Activated CD4-positive, alpha-beta T cell treated with anti-CD3 and anti-CD28 coated beads, Interleukin-2, amount 10 ng/mL, durations not matched to agents 7 days and 5 days (primary cell): Measurements from ENCODE around the gene LCORL. TPM values are rescaled to one million over a fixed set of nuclear protein-coding genes. Genes with fewer than 3 reads are reported as not detected.
A peak's percentile ranks its signal among the peaks of the same experiment; 100 is the strongest.
"Not testable (repeated sequence)": the region's sequence is repeated elsewhere in the genome, so short reads cannot be mapped to it uniquely, and the experiment has no call there.

Experiments
- CTCF ChIA-PET: fragments of 350-600 bp; sonication (Branson Sonifier 250); formaldehyde crosslinking; loops from one replicate; lab custom pipeline; 2021; ENCODE audit warnings: antibody characterized with exemption; lab: Charles Lee
- POLR2A ChIA-PET: fragments of 350-600 bp; sonication (Branson Sonifier 250); formaldehyde crosslinking; loops from one replicate; lab custom pipeline; 2021; ENCODE audit warnings: antibody characterized with exemption; lab: Charles Lee
- DNase-seq: peaks from one replicate; pipeline ENCODE4 v3.0.0-alpha.2; 2020
- H3K27ac Mint-ChIP-seq: one replicate; pipeline ENCODE4 v1.8.0; 2021; ENCODE audit warnings: mild to moderate bottlenecking, moderate library complexity, mixed read lengths
- H3K27me3 Mint-ChIP-seq: one replicate; pipeline ENCODE4 v1.8.0; 2021; ENCODE audit warnings: mixed read lengths
- H3K36me3 Mint-ChIP-seq: one replicate; pipeline ENCODE4 v1.8.0; 2021; ENCODE audit warnings: low read depth, mixed read lengths
- H3K4me1 Mint-ChIP-seq: one replicate; pipeline ENCODE4 v1.8.0; 2021; ENCODE audit warnings: mixed read lengths
- H3K4me3 Mint-ChIP-seq: one replicate; pipeline ENCODE4 v1.8.0; 2021; ENCODE audit warnings: mild to moderate bottlenecking, moderate library complexity, mixed read lengths
- H3K9me3 Mint-ChIP-seq: one replicate; pipeline ENCODE4 v1.8.0; 2021; ENCODE audit warnings: mixed read lengths
- total RNA-seq, 2 experiments: library from RNA; stranded (reverse); gene quantifications; one replicate each; pipeline ENCODE4 v1.2.3, GENCODE V29; 2021

LCORL gene
- total RNA-seq, 2 experiments from 2014 or later, result 8.0 to 8.4 TPM

DNA sequence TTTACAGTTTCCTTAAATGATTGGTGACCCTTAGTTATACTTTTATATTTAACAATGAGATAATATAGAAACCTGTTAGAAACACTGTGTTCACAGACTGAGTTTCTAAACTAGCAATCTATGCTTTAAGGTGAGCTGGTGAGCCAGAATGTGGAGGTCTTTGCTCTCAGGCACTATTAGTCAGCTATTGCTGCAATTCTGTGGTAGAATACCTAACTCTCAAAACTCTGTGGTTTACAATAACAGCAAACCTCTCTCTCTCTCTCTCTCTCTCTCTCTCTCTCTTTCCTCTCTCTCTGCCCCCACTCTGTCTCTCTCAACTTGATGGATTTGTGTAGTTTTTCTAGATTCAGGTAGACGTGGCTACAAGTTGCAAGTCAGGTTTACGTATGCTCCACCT is 17.6 kb upstream of the LCORL start:
- Mint-ChIP-seq H3K9me3 (no peaks in the 10 kb centered on the region), H3K27me3 (peaks cover 32% of the 10 kb centered on the region), H3K4me3 (no peak overlapping the region), H3K27ac (no peak overlapping the region), H3K4me1 (no peaks in the 10 kb centered on the region), H3K36me3 (no peaks in the 10 kb centered on the region)
- ChIA-PET POLR2A (no interaction called here), CTCF (no interaction called here)
- DNase-seq, result no peak

- POLR2A ChIA-PET, H3K4me1 Mint-ChIP-seq, H3K9me3 Mint-ChIP-seq, DNase-seq, H3K36me3 Mint-ChIP-seq, H3K4me3 Mint-ChIP-seq, H3K27ac Mint-ChIP-seq: not testable (repeated sequence)
- H3K27me3 Mint-ChIP-seq, result peaks cover 45% of the 10 kb centered on the region
- CTCF ChIA-PET, result interaction anchor here (0.6 kb wide), 1 partner anchor 332 kb away, joined by 5 read pairs; no protein-coding TSS in a partner anchor
Observed at GRCh38 chr4:18036369-18036768, 14.8 kb upstream of the LCORL start.

GRCh38 chr4:18034099-18034498 is 12.5 kb upstream of the LCORL start:
- no peak overlapping the region for H3K4me3 Mint-ChIP-seq
- H3K27ac Mint-ChIP-seq, result no peak overlapping the region
- no peaks in the 10 kb centered on the region for H3K9me3 Mint-ChIP-seq
- H3K36me3 Mint-ChIP-seq, result no peaks in the 10 kb centered on the region
- ChIA-PET POLR2A (no interaction called here), CTCF (no interaction called here)
- no peak for DNase-seq
- peaks cover 47% of the 10 kb centered on the region for H3K27me3 Mint-ChIP-seq
- H3K4me1 Mint-ChIP-seq, result no peaks in the 10 kb centered on the region

DNA sequence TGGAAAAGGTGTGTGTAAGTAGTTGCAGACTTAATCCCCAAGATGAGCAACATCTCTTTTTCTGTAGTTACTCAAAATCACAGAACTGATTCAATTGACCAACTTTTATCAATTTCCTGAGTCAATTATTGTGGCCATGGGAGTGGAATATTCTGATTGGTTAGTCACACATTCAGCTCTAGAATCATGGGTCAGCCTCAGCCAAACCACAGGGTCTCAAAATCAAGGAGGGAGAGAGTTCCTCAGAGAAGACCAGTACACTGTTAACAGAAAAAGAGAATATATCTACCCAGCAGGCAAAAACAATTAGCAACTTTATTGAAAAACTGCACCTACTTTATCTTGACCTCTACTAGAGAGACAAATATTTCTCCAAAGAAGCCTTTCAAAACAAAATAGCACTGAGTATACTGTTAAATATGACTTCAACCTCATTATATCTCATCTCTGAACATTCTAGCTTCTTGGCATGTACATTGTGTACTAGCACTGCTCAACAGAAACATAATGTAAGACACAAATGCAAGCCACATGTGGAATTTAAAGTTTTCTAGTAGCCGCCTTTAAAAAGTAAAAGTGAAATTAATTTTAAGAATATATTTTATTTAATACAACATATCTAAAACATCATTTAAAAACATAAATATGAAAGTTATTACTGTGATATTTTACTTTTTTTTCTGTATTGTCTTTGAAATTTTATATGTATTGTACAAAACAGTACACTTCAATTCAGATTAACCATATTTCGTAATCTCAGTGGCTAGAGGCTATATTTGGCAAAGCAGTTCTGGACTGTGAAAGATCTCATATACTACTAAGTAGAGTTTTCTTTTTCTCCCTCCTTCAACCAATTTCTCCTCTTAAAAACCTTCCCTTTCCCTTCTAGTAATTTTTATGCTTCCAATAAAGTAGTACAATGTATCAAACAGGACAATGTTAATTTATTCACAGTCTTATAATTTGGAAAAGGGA is 11.8 kb upstream of the LCORL start:
- no peaks in the 10 kb centered on the region for H3K36me3 Mint-ChIP-seq
- H3K27me3 Mint-ChIP-seq, result peaks cover 47% of the 10 kb centered on the region
- no peaks in the 10 kb centered on the region for H3K9me3 Mint-ChIP-seq
- no peak overlapping the region for H3K4me3 Mint-ChIP-seq
- ChIA-PET CTCF (no interaction called here), POLR2A (no interaction called here)
- DNase-seq, result no peak
- no peak overlapping the region for H3K27ac Mint-ChIP-seq
- no peaks in the 10 kb centered on the region for H3K4me1 Mint-ChIP-seq

GRCh38 chr4:18025288-18025687 is 3.7 kb upstream of the LCORL start:
- no peak for DNase-seq
- peaks cover 47% of the 10 kb centered on the region for H3K27me3 Mint-ChIP-seq
- CTCF ChIA-PET, result interaction anchor here (0.7 to 1.0 kb wide), 2 partner anchors 18 to 211 kb away, joined by 3 read pairs; no protein-coding TSS in a partner anchor
- POLR2A ChIA-PET, result no interaction called here
- H3K4me3 Mint-ChIP-seq, result no peak overlapping the region
- no peaks in the 10 kb centered on the region for H3K36me3 Mint-ChIP-seq
- H3K4me1 Mint-ChIP-seq, result peaks cover 15% of the 10 kb centered on the region
- H3K9me3 Mint-ChIP-seq, result no peaks in the 10 kb centered on the region
- no peak overlapping the region for H3K27ac Mint-ChIP-seq

DNA sequence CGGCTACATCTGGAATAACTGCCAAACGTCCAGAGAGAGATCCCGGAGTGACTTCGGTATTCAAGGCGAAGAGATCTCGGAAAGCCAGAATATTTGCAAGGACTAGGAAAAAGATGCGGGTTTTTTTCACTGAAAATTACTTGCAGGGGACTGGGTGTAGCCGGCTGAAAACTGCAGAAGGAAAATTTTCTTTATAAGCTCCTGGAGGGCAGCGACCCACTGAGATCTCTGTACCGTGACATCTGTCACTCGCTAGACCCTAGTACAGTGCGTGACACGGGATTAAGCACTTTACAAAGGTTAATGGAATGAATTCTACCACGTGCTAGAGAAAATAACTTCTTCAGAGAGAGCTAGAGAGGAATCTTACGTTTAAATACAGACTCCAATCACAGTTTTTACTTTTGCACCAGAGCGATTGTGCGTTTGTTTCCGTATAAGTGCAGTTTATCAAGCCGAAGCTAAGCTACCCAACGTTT is 1.1 kb upstream of the LCORL start:
- POLR2A ChIA-PET, result no interaction called here
- CTCF ChIA-PET, result interaction anchor here (1.4 kb wide), 1 partner anchor 35 kb away, joined by 3 read pairs; no protein-coding TSS in a partner anchor
- DNase-seq, result no peak
- H3K9me3 Mint-ChIP-seq, result no peaks in the 10 kb centered on the region
- H3K27ac Mint-ChIP-seq, result no peak overlapping the region
- no peaks in the 10 kb centered on the region for H3K36me3 Mint-ChIP-seq
- peaks cover 23% of the 10 kb centered on the region for H3K4me1 Mint-ChIP-seq
- peaks cover 44% of the 10 kb centered on the region for H3K27me3 Mint-ChIP-seq
- peak overlapping the region; percentile 86 for H3K4me3 Mint-ChIP-seq

- H3K27me3 Mint-ChIP-seq, result peaks cover 46% of the 10 kb centered on the region
- CTCF ChIA-PET, result interaction anchor here (0.5 to 1.4 kb wide), 2 partner anchors 36 to 454 kb away, joined by 3 read pairs; no protein-coding TSS in a partner anchor
- DNase-seq, result no peak
- no peaks in the 10 kb centered on the region for H3K36me3 Mint-ChIP-seq
- H3K9me3 Mint-ChIP-seq, result no peaks in the 10 kb centered on the region
- POLR2A ChIA-PET, result no interaction called here
- peaks cover 23% of the 10 kb centered on the region for H3K4me1 Mint-ChIP-seq
- peak overlapping the region; percentile 87 for H3K27ac Mint-ChIP-seq
- H3K4me3 Mint-ChIP-seq, result peak overlapping the region; percentile 86
Observed at GRCh38 chr4:18021470-18021719, 160 bp downstream of the LCORL start.

GRCh38 chr4:18020671-18021469 is 685 bp downstream of the LCORL start:
- H3K36me3 Mint-ChIP-seq, result no peaks in the 10 kb centered on the region
- ChIA-PET CTCF (interaction anchor here (0.5 to 1.4 kb wide), 3 partner anchors 37 to 453 kb away, joined by 3 read pairs; no protein-coding TSS in a partner anchor), POLR2A (no interaction called here)
- peaks cover 23% of the 10 kb centered on the region for H3K4me1 Mint-ChIP-seq
- H3K27ac Mint-ChIP-seq, result peak overlapping the region; percentile 87
- H3K4me3 Mint-ChIP-seq, result peak overlapping the region; percentile 96
- peaks cover 43% of the 10 kb centered on the region for H3K27me3 Mint-ChIP-seq
- DNase-seq, result peak; percentile 50
- no peaks in the 10 kb centered on the region for H3K9me3 Mint-ChIP-seq

- peak; percentile 14 for DNase-seq
- Mint-ChIP-seq H3K27ac (peak overlapping the region; percentile 84), H3K4me1 (peaks cover 23% of the 10 kb centered on the region), H3K27me3 (peaks cover 41% of the 10 kb centered on the region), H3K9me3 (no peaks in the 10 kb centered on the region), H3K36me3 (no peaks in the 10 kb centered on the region), H3K4me3 (peak overlapping the region; percentile 96)
- ChIA-PET POLR2A (no interaction called here), CTCF (interaction anchor here (0.7 to 1.2 kb wide), 2 partner anchors 56 to 153 kb away, joined by 3 to 4 read pairs; no protein-coding TSS in a partner anchor)
Observed at GRCh38 chr4:18020145-18020670, 1.3 kb downstream of the LCORL start.

GRCh38 chr4:18014269-18014668 is 7.3 kb downstream of the LCORL start:
- Mint-ChIP-seq H3K36me3 (no peaks in the 10 kb centered on the region), H3K4me1 (no peaks in the 10 kb centered on the region), H3K4me3 (no peak overlapping the region), H3K27me3 (peaks cover 6% of the 10 kb centered on the region), H3K27ac (no peak overlapping the region), H3K9me3 (no peaks in the 10 kb centered on the region)
- DNase-seq, result no peak
- CTCF ChIA-PET, result no interaction called here
- POLR2A ChIA-PET, result no interaction called here

- POLR2A ChIA-PET, result no interaction called here
- Mint-ChIP-seq H3K4me1 (no peaks in the 10 kb centered on the region), H3K4me3 (no peak overlapping the region), H3K27me3 (peaks cover 6% of the 10 kb centered on the region), H3K36me3 (no peaks in the 10 kb centered on the region), H3K9me3 (no peaks in the 10 kb centered on the region), H3K27ac (no peak overlapping the region)
- CTCF ChIA-PET, result no interaction called here
- no peak for DNase-seq
Observed at GRCh38 chr4:18012807-18013462, 8.6 kb downstream of the LCORL start.

DNA sequence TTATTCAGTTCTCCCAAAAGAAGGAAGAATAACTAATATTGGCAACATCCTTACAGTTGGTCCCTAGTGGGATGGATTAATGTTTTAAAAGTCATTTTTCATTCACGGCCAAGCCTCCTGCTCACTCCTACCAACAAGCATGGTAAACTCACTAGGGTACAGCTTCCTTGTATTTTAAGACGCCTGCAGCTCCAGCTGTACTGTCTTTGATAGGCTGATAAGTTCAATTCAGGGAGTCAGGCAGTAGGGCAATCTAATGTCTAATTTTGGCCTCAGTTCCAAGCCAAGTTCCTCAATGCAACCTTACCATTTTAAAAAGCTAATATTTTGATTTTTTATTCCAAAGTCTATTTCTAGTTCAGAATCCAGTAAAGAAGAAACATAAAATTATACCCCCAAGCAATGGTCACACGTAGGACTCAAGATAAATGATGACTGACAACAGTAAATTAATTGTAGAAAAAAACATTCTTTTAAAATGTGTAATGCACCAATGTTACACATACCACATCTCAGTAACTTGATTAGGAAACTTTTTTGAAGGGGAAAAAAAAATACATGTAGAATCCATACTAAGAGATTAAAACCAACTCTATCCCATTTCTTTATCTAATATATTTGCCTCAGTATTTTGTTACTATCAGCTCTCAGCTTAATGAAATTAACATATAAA is 9.3 kb downstream of the LCORL start:
- Mint-ChIP-seq H3K36me3 (no peaks in the 10 kb centered on the region), H3K4me1 (no peaks in the 10 kb centered on the region), H3K9me3 (peaks cover 2% of the 10 kb centered on the region), H3K4me3 (no peak overlapping the region), H3K27ac (no peak overlapping the region), H3K27me3 (peaks cover 4% of the 10 kb centered on the region)
- CTCF ChIA-PET, result no interaction called here
- no peak for DNase-seq
- POLR2A ChIA-PET, result no interaction called here
